Activated CD4-positive, alpha-beta T cell treated with anti-CD3 and anti-CD28 coated beads, Interleukin-2, amount 50 U/mL, for 48 hours (primary cell): ENCODE measurements around the gene CEP192.
A peak's percentile ranks its signal among the peaks of the same experiment; 100 is the strongest.
"Not testable (repeated sequence)": the region's sequence is repeated elsewhere in the genome, so short reads cannot be mapped to it uniquely, and the experiment has no call there.

Experiments used
- DNase-seq, 2 experiments: peaks; one replicate each; pipeline ENCODE4 v3.0.0-alpha.2; 2020

Gene CEP192, protein sequence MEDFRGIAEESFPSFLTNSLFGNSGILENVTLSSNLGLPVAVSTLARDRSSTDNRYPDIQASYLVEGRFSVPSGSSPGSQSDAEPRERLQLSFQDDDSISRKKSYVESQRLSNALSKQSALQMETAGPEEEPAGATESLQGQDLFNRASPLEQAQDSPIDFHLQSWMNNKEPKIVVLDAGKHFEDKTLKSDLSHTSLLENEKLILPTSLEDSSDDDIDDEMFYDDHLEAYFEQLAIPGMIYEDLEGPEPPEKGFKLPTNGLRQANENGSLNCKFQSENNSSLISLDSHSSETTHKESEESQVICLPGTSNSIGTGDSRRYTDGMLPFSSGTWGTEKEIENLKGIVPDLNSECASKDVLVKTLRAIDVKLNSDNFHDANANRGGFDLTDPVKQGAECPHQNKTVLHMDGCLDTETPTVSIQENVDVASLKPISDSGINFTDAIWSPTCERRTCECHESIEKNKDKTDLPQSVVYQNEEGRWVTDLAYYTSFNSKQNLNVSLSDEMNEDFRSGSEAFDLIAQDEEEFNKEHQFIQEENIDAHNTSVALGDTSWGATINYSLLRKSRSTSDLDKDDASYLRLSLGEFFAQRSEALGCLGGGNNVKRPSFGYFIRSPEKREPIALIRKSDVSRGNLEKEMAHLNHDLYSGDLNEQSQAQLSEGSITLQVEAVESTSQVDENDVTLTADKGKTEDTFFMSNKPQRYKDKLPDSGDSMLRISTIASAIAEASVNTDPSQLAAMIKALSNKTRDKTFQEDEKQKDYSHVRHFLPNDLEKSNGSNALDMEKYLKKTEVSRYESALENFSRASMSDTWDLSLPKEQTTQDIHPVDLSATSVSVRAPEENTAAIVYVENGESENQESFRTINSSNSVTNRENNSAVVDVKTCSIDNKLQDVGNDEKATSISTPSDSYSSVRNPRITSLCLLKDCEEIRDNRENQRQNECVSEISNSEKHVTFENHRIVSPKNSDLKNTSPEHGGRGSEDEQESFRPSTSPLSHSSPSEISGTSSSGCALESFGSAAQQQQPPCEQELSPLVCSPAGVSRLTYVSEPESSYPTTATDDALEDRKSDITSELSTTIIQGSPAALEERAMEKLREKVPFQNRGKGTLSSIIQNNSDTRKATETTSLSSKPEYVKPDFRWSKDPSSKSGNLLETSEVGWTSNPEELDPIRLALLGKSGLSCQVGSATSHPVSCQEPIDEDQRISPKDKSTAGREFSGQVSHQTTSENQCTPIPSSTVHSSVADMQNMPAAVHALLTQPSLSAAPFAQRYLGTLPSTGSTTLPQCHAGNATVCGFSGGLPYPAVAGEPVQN (N-terminal part only)

DNA sequence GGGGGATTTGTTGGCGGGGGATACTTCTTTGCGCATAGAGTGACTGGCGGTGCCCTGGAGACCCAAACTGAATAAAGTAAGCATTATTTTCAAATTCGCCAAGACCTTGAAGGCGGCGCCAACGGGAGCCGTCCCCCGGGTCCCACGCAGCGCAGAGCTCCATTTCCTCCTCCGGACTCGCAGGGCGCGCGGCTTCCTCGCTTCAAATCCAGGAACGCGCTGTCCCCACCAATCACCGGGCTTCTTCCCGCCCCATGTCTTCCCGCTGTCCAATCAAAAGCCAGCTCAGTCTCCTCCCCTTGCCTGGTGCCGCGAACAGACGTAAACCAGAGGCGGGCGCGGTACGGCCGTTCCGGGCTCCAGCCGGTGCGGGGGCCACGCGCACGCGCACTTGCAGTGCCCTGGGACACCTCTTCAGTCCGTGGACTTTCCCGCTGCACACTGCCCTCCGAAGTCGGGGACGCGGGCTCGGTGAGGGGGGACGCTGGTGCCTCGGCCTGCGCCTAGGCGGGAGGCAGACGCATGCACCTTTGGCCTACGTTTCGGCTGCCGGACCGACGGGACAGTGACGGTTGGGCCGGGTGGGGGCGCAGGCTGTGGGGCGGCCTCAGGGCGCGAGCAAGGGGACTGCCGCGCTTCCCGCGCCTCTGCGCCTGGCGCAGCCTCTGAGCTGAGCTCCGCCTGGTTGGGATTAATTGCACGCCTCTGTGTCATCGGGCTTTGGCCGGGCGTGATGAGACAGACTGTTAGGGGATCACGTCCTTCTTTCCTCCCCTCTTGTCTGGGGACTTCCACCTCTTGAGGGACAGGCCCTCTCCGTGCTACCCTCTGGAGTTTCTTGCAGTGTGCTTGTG, at the start of gene CEP192:
CEP192 (plus strand) TSS at position 396 of the 854 bp plus-strand sequence. CDS start 8,063 bp downstream, outside the sequence.
- peak; percentile 96 to 98 for DNase-seq

DNA sequence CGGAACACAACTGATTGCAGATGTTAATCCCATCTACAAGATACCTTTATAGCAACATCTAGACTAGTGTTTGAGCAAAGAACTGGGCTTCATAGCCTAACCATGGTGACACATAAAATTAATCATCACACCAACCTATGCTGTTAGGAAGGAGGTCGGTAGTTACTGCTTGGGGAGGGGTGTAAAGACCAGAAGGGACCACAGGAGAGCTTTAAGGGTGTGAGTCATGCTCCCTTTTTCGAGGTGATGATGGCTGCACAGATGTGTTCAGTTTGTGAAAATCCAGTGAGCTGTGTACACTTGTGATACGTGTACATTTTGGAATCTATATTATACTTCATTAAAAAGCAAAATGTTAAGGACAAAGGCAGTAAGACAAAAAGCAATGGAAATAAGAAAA, 47.9 kb upstream of the CEP192 start:
- DNase-seq: no peak

DNA sequence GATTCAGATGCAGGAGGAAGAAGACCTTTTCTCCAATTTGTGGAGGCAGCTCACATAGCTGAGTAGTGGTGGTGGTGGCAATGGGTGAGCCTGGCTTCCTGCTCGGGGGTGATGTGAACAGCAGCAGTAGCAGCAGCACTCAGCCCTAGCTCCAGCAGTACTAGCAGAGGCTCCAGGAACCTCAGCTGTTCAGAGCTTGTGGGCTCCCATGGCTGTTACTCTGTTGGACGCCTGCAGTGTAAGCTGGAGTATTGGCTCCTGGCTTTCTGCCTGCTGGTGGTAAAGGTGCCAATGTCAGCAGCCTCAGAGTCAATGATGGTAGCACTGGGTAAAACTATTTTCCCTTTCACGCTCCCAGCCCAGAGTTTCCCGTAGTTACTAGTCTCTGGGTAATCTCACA, 46.5 kb upstream of the CEP192 start:
- no peak for DNase-seq

DNA sequence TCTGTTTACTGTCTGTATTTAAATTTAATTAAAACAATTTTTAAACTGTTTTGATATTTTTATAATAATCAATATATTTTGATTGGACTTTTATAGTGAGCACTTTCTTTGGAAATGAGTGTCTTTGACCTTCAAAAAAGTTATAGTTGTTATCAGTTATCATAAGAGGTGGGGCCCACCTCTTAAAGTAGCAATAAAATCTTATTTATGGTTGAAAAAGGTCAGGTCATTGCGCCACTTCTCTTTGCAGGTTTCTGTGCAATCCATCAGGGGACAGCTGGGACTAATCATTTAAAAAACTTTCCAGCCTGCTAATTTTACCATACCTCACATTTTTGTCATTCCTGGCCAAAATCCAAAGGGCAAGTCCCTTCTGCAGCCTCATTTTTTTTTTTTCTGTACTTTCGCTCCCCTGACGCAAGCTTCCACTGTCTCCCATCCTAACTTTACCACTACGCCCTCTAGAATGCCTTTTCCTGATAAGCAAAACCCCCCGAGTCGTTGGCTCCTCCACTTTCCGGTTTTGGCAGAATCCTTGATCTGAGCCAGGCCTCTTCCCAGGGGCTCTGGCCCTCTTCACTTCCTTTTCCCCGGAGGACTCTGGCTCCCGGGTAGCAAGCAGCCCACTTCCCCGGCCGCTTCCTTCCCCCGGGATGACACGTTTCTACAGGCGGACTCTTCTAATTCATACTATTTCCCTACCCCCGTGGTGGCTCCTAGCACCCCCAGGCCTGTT, 44.4 kb upstream of the CEP192 start:
- no peak for DNase-seq

DNA sequence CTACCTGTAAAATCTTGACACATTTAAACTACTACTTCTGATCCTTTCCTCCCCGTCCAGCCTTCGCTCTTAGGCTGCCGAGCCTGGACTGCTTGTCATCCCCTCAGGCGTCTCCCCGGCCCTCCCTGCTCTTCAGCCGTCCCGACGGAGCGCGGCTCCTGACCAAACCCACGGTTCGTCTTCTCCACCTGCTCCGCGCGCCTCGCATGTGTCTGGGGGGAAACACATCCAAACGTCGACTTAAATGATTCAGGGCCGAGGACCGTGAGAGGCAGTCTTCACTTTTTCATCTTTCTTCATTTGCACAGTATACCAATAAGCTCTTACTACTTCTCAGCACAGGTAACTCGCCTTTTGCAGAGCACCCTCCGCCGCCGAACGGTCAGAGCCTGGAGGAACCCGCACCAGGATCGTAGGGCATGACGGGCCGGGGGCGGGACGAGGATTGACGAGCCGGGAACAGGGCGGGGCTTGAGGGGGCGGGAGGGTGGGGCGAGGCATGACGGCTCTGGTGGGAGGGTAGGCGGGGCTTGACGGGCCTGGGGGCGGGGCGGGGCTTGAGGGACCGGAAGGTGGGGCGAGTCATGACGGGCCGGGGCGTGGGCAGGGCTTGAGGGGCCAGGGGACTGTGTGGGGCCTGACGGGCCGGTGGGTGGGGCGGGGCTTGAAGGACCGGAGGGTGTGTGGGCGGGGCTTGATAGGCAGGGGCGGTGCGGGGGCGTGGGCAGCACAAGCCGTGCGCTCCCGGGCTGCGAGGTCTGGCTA, 43.7 kb upstream of the CEP192 start, which contains the start of gene SEH1L:
SEH1L (plus strand) TSS at position 727 of the 765 bp plus-strand sequence. CDS start 111 bp downstream, outside the sequence.
- DNase-seq: peak; percentile 99 to 100

DNA sequence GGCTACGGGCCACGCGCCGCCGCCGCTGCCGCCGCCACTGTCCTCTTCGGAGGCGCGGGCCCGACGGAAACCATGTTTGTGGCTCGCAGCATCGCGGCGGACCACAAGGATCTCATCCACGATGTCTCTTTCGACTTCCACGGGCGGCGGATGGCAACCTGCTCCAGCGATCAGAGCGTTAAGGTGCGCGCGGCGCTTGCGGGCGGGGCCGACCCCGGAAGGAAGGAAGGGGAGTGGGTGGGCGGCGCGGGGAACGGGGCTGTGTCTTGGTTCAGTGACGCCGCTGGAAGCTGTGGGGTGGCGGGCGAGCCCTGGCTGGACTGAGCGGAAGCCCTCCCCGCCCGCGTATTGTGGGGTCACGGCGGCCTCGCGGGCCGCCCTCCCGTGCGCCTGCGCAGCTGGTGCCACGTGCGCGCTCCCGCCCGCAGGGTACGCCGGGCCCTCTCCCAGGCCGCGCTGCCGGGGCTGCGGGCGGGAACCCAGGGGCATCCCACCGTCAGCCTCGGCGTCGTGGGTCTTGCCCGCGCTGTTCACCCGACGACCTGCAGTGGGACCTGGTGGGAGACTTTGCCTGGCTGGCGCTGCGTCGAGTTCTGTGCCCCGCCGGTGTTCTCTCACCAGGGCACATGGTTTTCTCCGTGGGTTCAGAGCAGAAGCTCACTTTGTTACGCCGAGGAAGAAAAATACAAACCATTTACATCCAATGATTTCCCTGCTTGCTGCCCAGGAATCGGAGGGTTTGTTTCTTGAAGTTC, 42.9 kb upstream of the CEP192 start:
- DNase-seq: peak; percentile 98

DNA sequence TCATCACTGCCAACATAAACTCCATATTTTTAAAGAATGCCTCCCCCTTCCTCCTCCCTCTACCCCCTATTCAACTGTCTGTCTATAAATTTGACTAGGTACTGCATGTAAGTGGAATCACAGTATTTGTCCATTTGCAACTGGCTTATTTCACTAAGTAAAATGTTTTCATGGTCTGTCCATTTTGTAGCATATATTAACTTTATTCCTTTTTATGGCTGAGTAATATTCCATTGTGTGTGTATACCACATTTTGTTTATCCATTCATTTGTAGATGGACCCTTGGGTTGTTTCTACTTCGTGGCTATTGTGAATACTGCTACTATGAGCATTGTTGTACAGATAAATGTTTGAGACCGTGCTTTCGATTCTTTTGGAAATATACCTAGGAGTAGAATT, 32.7 kb upstream of the CEP192 start:
- no peak for DNase-seq

DNA sequence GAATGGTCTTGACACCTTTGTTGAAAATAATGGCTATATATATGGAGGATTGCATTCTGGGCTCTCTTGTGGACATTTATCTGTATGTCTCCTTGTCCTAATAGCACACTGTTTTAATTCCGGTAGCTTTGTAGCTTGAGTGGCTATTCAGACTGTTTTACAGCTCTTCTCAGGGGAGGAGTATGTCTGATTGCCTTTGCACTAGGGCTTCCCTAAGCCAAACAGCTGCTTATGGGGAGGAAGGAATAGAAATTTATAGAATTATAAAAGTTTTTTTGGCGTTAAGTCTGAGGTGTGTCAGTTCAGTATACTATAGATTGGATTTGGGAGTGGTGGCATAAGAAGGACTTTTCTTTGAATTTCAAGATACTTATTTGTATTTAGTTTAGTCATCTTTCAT, 30.8 kb upstream of the CEP192 start:
- DNase-seq: no peak

DNA sequence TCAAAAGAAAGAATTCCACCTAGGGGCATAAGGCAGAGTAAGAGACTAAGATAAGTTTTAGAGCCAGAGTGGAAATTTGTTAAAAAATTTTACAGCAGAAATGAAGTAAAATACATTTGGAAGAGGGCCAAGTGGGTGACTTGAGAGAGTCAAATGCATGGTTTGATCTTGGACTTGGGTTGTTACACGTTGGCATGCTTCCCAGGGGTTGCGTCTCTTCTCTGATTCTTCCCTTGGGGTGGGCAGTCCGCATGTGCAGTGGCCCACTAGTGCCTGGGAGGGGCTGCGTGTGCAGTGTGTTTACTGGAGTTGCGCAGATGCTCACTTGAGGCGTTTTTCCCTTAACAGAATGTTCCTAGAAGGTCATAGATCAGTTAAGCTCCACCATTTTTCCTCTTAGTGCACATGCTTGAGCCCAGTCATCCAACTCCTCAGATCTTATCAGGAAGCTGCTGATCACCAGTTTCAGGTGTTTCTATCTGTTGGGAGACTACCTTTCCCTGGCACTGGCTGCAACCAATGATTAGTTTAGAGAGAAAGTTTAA, 30.2 kb upstream of the CEP192 start:
- no peak for DNase-seq

DNA sequence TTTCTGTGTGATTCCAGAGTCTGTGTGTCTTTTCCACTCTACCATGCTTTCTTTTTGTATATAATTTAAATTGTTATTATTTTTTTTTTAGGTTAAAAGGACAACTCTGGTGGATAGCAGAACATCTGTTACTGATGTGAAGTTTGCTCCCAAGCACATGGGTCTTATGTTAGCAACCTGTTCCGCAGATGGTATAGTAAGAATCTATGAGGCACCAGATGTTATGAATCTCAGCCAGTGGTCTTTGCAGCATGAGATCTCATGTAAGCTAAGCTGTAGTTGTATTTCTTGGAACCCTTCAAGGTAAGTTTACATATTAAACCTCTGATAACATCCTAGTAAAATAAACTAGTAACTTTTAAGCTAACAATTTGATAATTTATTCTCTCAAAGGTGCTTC, 28.1 kb upstream of the CEP192 start:
- DNase-seq: no peak

DNA sequence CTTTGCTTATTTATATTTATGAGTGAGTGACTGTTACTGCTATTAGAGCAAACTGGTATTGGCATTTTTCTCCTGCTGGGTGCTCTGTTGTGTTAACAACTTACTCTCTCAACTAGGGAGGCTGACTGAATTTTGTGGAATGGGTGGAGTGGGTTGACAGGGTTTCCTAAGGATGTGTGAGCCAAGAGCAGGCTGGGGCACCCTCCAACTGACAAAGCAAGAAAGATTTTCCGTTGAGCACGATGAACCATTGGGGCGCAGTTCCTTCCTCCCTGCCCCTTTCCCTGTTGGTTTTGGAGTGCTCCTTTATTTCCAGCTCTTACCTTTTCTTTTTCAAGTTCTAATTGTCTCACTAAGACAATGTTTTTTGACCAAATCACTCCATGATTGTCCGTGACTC, 23.0 kb upstream of the CEP192 start:
- DNase-seq: no peak

DNA sequence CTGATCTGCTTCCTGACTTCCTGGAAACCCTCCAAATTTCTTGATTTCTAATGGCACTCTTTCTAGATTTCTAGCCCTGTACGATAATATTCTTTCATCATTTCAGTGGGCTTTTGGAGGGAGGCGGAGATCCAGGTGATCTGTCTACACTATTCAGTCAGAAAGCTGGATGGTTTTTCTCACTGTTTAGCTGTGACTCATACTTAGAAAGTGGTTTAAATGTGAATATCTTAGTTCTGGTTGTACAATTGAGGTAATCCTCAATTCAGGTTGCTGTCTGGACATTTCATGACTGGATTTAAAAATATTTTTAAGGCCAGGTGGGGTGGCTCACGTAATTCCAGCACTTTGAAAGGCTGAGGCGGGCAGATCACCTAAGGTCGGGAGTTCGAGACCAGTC, 22.5 kb upstream of the CEP192 start:
- no peak for DNase-seq

DNA sequence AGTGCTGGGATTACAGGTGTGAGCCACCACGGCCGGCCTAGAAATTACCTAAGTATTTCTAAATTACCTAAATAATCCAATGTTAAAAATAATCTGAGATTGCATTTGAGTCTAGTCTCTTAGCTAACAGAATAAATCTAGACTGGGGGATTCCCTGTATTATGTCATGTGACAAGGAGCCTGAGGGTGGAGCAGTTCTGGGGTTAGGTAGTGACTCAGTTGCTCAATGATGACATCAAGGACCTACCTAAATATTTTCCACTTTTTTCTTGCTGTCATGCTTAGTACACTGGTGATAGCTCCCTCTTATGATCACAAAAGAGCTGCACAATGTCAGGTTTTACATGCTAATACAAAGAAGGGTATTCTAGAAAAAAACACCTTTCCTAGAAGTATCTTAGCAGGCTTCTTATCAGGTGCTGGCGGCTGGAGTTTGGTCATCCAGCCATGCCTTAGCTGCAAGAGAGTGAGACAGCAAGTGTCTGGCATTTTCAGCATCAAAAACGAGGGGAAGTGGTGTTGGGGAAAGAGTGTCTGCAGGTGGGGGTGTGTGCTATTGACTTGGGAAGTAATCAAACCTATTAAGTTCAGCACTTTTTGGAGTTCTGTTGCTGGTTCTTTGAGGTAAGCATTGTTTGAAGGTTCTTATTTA, 17.5 kb upstream of the CEP192 start:
- no peak for DNase-seq

DNA sequence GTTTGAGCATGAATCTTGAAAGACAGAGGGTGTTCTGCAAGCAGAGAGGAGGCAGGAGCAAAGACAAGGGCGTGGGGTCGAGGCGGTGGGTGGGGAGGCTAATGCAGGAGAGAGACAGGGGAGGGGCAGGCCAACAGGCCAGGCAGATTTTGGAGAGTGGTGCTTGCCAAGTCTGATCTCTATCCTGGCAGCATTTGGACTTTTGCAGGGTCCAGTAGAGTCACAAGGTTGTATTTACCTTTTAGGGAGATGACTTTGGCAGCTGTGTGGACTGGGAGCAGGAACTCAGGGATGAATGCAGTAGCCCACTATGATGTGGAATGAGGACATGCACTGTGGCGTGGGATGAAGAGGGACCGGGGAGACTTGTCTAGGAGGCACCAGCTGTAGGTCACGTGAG, 15.7 kb upstream of the CEP192 start:
- no peak for DNase-seq

DNA sequence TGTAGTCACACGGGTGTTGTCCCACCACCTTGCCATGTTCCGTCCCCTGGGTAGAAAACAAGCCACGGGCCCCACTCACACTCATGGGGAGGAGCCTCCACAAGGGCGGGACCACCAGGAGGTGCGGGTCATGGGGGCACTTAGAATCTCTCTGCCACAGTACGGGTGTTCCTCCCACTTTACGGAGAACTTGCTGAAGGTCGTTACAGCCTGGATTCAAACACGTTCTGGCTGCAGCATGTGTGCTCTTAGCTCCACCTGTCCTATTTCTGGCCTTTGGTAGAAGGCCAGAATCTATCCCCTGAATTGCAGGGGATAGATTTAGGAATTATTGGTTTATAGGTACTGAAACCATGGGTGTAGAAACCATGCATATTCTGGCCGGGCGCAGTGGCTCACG, 14.9 kb upstream of the CEP192 start:
- DNase-seq: no peak

DNA sequence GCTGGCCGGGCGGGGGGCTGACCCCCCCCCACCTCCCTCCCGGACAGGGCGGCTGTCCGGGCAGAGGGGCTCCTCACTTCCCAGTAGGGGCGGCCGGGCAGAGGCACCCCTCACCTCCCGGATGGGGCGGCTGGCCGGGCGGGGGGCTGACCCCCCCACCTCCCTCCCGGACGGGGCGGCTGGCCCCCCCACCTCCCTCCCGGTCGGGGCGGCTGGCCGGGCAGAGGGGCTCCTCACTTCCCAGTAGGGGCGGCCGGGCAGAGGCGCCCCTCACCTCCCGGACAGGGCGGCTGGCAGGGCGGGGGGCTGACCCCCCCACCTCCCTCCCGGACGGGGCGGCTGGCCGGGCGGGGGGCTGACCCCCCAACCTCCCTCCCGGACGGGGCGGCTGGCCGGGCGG, 11.1 kb upstream of the CEP192 start:
- DNase-seq: not testable (repeated sequence)

DNA sequence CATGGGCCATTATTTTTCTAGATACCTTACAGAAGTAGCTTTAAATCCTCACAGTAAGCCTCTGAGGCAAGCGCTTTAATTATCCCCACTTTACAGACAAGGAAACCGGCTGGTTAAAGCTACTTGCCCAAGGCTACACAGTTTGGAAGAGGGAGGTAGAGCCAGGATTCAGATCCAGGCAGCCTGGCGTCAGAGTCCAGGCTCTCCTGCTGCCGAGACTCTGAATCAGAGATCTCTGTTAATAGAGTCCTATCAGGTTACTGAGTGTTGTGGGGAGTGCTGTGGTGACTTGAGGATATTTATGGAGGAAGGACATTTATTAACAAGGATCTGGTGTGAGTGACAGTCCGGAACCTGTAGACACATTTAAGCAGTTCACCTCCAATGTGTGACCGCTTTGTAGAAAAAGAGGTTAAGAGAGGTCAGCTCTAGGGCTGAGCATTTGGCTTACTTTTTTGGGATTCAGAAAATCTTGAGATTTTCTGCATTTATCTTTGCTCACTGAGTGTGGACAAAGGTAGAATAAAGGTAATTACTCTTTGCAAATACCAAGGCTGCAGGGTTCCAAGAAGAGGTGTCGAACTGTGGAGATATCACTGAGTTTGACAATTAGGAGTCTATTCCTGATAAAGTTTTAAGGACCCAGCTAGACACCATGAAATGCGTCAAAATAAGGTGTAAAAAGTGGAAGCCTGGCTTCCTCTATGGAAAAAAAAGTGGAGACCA, 1.6 kb upstream of the CEP192 start:
- no peak for DNase-seq

DNA sequence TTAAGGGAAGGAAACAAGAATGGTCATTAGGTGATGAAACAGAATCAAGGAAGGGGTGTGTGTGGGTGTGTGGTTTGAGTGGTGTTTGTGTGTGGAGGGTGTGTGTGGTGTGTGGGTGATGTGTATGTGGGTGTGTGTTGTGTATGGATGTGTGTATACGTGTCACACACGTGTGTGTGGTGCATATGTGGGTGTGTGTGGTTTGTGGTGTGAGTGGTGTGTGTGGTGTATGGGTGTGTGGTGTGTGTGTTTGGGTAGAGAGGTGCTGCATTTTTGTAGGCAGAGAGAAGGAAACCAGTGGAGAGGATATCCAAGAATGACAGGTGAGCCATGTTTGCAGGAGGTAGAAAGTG, 1.1 kb upstream of the CEP192 start:
- peak; percentile 43 to 58 for DNase-seq
